H1 (cell line): ENCODE data around the gene MED13. TPM values are rescaled to one million over a fixed set of nuclear protein-coding genes. Genes with fewer than 3 reads are reported as not detected.

Experiments
- ASH2L ChIP-seq: fragments of 200-600, 300-600 bp; sonication (generic); IDR thresholded peaks from one replicate; pipeline ENCODE4 v1.7.1; 2017; ENCODE audit warnings: low read length
- CHD7 ChIP-seq: fragments of 300-600 bp; sonication (generic); IDR thresholded peaks from 2 replicates; pipeline ENCODE4 v1.7.1; 2012; ENCODE audit warnings: low read length, moderate library complexity, mild to moderate bottlenecking, inconsistent platforms; ENCODE audit not compliant: insufficient replicate concordance
- FOSL1 ChIP-seq: IDR thresholded peaks from 2 replicates; pipeline ENCODE4 v1.6.1; 2011; ENCODE audit warnings: mild to moderate bottlenecking, low read depth, low read length, moderate library complexity; ENCODE audit not compliant: insufficient read depth
- GABPA ChIP-seq: IDR thresholded peaks from 2 replicates; pipeline ENCODE4 v1.6.1; 2011; ENCODE audit warnings: mild to moderate bottlenecking, low read length, moderate library complexity, borderline replicate concordance; ENCODE audit not compliant: insufficient read depth
- HDAC6 ChIP-seq: IDR thresholded peaks from one replicate; pipeline ENCODE4 v1.7.1; 2012; ENCODE audit warnings: low read depth, mild to moderate bottlenecking, inconsistent platforms, low read length, moderate library complexity
- KDM5A ChIP-seq: fragments of 200-600 bp; IDR thresholded peaks from 2 replicates; pipeline ENCODE4 v1.7.1; 2012; ENCODE audit warnings: mild to moderate bottlenecking, low read length, inconsistent platforms, mixed read lengths
- POLR2AphosphoS5 ChIP-seq: IDR thresholded peaks from 2 replicates; pipeline ENCODE4 v1.6.1; 2011; ENCODE audit warnings: low read depth, low read length
- SIX5 ChIP-seq: IDR thresholded peaks from 2 replicates; pipeline ENCODE4 v1.6.1; 2011; ENCODE audit warnings: mild to moderate bottlenecking, low read depth, low read length
- SUZ12 ChIP-seq: fragments of 200-600 bp; sonication (generic); IDR thresholded peaks from 2 replicates; pipeline ENCODE4 v1.6.1; 2012; ENCODE audit warnings: mild to moderate bottlenecking, inconsistent platforms, low read length, moderate library complexity, mixed read lengths
- TAF1 ChIP-seq: IDR thresholded peaks from 2 replicates; pipeline ENCODE4 v1.6.1; 2011; ENCODE audit warnings: mild to moderate bottlenecking, low read depth, low read length
- TAF7 ChIP-seq: optimal IDR thresholded peaks from 2 replicates; pipeline ENCODE3; 2011; ENCODE audit warnings: low read depth, mild to moderate bottlenecking, inconsistent platforms, low read length, moderate library complexity, borderline replicate concordance
- TCF12 ChIP-seq: IDR thresholded peaks from 2 replicates; pipeline ENCODE4 v1.6.1; 2011; ENCODE audit warnings: low read depth, mild to moderate bottlenecking, low read length
- ZNF274 ChIP-seq: IDR thresholded peaks from 2 replicates; pipeline ENCODE4 v1.7.0; 2012; ENCODE audit warnings: low read length, borderline replicate concordance; ENCODE audit errors: extremely low read depth
- polyA plus RNA-seq, 7 experiments: library from polyadenylated mRNA; depleted of rRNA in 3 of 7; stranded (reverse) in 5 of 7; unstranded in 2 of 7; fragments of >200 nt in 5 of 7; fragments of 200-250 nt in 2 of 7; gene quantifications; 1 replicate in 5 of 7; 2 replicates in 1 of 7; 4 replicates in 1 of 7; pipeline versions ENCODE4 v1.2.1 to v1.2.3, GENCODE V29; 2011 to 2013; ENCODE audit warnings: missing spikeins in 2 of 7, mixed read lengths in 2 of 7
- total RNA-seq: library from RNA; stranded (reverse); fragmentation: NEBNext Ultra II Directional; extraction: Animal tissue kit (Norgen Biotek cat#: 25700); gene quantifications from 2 replicates; pipeline ENCODE4 v1.2.1, GENCODE V29; 2021

The MED13 gene
- total and polyA plus RNA-seq, 2 of the 8 experiments (the other 6 are each of a cell fraction or from before 2014, with no cell fraction given) = 11.3 to 44.8 TPM

GRCh38 chr17:62000186-62000585 is 64.9 kb downstream of the MED13 start (continued):
- TF ChIP-seq CHD7 = no peak
- no peak for TF ChIP-seq GABPA
- TF ChIP-seq TCF12 = no peak
- no peak for TF ChIP-seq TAF7
- no peak for TF ChIP-seq FOSL1
- no peak for TF ChIP-seq POLR2AphosphoS5
- TF ChIP-seq HDAC6 = no peak
- no peak for TF ChIP-seq KDM5A
- no peak for TF ChIP-seq ASH2L
- no peak for TF ChIP-seq SIX5
- TF ChIP-seq ZNF274 = no peak
- no peak for TF ChIP-seq SUZ12
- TF ChIP-seq TAF1 = no peak
